HG02588 (cell line): ENCODE results near the gene GRIN3A.

Source experiments
- ATAC-seq: cut with Tn5 transposase; IDR thresholded peaks from one replicate; pipeline ENCODE4 v1.9.1; 2021; ENCODE audit warnings: mild to moderate bottlenecking, moderate library complexity; ENCODE audit not compliant: unreplicated experiment

GRIN3A gene

GRCh38 chr9:101706261-101706798 is 32.1 kb downstream of the GRIN3A start:
- no peak for ATAC-seq

GRCh38 chr9:101705135-101705661 is 33.2 kb downstream of the GRIN3A start:
- peak; percentile 76 for ATAC-seq

- no peak for ATAC-seq
These were observed 36.2 kb downstream of the GRIN3A start for GRCh38 chr9:101702257-101702656.

GRCh38 chr9:101693546-101694336 is 44.7 kb downstream of the GRIN3A start:
- no peak for ATAC-seq

- no peak for ATAC-seq
These were observed 46.8 kb downstream of the GRIN3A start for GRCh38 chr9:101691657-101692056.

- ATAC-seq: no peak
These were observed 49.4 kb downstream of the GRIN3A start for GRCh38 chr9:101689039-101689438.

- no peak for ATAC-seq
These were observed 53.8 kb downstream of the GRIN3A start for GRCh38 chr9:101684665-101685064.

GRCh38 chr9:101683236-101683635 is 55.2 kb downstream of the GRIN3A start:
- ATAC-seq: no peak

GRCh38 chr9:101677861-101678260 is 60.6 kb downstream of the GRIN3A start:
- no peak for ATAC-seq

GRCh38 chr9:101675341-101675740 is 63.1 kb downstream of the GRIN3A start:
- ATAC-seq: no peak

- ATAC-seq: no peak
These were observed 64.3 kb downstream of the GRIN3A start for GRCh38 chr9:101674165-101674564.

GRCh38 chr9:101673642-101674041 is 64.8 kb downstream of the GRIN3A start:
- ATAC-seq: no peak

- no peak for ATAC-seq
These were observed 66.9 kb downstream of the GRIN3A start for GRCh38 chr9:101671567-101671966.

- ATAC-seq: no peak
These were observed 70.0 kb downstream of the GRIN3A start for GRCh38 chr9:101668421-101668820.

GRCh38 chr9:101664453-101664852 is 74.0 kb downstream of the GRIN3A start:
- no peak for ATAC-seq

- ATAC-seq: no peak
These were observed 85.8 kb downstream of the GRIN3A start for GRCh38 chr9:101652601-101653175.

GRCh38 chr9:101650142-101650541 is 88.3 kb downstream of the GRIN3A start:
- peak; percentile 79 for ATAC-seq

- no peak for ATAC-seq
These were observed 90.0 kb downstream of the GRIN3A start for GRCh38 chr9:101648493-101648892.

- no peak for ATAC-seq
These were observed 98.4 kb downstream of the GRIN3A start for GRCh38 chr9:101639785-101640665.

- ATAC-seq: no peak
These were observed 99.1 kb downstream of the GRIN3A start for GRCh38 chr9:101639311-101639710.

- no peak for ATAC-seq
These were observed 102.2 kb downstream of the GRIN3A start for GRCh38 chr9:101636247-101636646.
